Measurements from ENCODE around the gene KIAA0408.
A peak's percentile ranks its signal among the peaks of the same experiment; 100 is the strongest.
"Not testable (repeated sequence)": the region's sequence is repeated elsewhere in the genome, so short reads cannot be mapped to it uniquely, and the experiment has no call there.

Gene KIAA0408

DNA sequence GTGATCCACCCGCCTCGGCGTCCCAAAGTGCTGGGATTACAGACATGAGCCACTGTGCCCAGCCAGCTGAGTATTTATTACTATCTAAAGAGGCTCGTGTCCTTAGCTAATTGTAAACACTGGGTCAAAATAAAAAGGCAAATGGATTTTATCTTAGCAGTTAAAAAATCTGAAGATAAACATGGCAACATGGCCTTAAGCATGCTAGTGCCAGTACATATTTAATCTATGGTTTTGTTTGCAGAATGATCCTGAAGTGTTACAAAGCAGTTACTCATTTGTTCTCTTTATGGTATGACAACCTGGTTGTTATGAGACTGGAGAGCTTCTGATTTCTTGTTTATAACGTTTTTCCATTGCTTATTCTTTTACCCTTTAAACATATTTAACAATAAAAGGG, 3.9 kb upstream of the KIAA0408 start:
- no peak for DNase-seq (ENCODE audit: low spot score)

DNA sequence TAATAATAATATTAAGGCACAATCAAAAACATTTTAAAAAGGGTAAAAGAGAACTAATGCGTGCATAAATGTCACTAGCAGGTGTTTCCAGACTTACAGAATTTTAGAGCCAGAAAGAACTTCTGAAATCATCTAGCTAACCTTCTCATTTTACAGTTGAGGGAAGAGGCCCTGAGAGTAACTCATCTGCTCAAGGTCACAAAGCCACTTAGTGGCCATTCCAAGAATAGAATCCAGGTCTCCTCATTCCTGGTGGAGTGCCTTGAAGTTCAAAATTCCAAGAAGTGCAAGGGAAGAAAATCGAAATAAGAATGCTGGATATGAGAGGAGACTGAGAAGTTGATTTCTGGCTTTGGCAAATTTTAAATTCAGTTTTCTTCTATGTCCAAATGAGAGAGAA, 3.2 kb upstream of the KIAA0408 start:
- no peak for DNase-seq (ENCODE audit: low spot score)

GRCh38 chr6:127460465-127460864, 1.3 kb upstream of the KIAA0408 start:
- DNase-seq (ENCODE audit: low spot score), result no peak

DNA sequence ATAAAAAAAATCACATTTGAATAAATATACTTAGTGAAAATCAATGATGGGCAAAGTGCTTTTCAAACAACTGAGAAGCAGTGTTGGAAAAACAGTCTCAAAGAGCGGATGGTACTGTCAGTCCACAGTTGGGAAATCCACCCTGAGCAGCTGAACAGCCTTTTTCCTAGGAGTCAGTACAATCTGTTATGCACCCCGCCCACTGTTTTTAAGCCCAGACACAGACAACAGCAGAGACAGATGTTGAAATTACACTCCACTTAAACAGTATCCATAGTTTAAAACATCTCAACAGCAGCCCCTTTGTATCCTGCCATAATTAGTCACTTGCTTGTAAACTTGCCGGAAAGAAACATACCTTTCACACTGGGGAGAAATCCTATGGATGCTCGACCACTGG, 372 bp downstream of the KIAA0408 start:
- no peak for DNase-seq (ENCODE audit: low spot score)

GRCh38 chr6:127458222-127458621, 967 bp downstream of the KIAA0408 start:
- DNase-seq (ENCODE audit: low spot score), result no peak

DNA sequence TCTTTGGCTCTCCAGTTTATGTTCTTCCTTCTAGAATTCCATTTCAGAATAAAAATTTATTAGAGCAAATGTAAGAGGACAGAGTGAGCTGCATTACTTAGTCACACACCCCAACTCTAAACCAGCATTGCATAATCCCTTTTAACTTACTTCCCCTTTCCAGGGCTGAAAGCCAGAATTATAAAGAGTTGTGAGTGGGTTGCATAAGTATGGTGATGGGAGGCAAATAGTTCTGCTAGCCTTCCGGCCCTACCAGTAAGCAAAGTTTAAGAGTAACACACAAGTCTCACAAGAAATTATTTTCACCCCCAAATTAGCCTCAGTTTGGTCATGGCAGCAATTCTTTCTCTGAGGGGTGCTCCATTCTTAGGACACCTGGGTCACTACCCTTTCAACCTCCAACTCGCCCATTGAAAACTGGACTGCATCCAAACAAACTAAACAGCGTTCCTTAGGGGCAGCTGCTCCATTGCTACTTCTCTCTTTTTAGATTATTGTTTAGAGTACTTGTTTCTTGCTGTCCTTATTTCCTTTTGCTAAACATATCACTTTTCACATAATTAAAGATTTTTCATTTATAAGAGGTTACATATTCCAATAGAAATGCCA, 1.6 kb downstream of the KIAA0408 start:
- DNase-seq (ENCODE audit: low spot score), result no peak

- DNase-seq (ENCODE audit: low spot score), result no peak
These were observed 2.7 kb downstream of the KIAA0408 start for GRCh38 chr6:127456465-127456864.

DNA sequence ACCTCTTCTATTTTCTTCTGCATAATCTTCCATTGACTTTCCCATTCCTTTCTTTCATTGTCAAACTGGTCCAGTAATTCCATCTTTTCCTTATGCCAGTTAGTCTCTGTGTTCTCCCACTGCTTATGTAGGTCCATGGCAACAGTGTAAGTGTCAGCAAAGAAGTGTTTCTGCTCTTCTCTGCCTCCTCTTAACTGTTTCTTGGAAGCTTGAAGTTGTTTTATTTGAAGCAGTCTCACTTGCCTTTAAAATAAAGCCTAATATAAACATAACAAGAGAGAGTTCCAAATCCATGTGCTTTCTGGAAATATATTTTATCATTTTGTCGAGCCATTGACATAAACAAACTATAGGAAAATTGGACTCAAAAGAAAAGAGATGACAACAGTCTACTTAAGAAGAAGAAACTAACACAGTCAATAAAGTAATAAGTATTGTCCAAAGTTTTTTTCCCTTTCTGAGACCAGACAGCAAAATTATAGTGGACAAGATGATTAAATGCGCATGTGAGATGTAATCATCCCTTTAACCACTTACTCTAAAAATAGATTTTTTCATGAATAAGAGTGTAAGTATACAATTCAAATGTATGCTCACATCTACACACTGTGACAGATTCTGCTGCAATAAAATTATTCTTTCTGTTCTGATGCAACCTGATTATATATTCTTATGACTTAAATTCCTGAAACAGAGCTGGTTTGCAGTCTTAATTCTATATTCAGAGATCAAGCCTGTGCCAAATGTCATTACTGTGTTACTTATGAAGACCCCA, 5.2 kb downstream of the KIAA0408 start:
- no peak for DNase-seq (ENCODE audit: low spot score)

DNA sequence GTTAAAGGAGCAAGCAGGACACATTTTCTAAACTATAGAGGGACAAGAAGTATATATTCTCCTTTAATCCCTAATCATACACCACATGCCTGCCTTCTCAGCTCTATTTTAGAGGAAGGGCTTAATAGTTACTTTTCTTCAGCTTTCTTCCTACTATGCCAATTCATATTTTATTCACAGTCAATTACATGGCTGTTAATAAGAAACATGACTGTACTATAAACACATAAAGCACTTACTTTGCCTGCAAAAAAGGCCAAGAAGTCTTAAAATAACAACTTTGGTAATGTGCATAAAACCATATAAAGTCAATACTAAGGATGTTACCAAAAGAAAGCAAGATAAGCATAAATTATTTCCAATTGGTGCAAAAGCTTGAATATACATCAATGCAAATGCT, 6.4 kb downstream of the KIAA0408 start:
- no peak for DNase-seq (ENCODE audit: low spot score)

DNA sequence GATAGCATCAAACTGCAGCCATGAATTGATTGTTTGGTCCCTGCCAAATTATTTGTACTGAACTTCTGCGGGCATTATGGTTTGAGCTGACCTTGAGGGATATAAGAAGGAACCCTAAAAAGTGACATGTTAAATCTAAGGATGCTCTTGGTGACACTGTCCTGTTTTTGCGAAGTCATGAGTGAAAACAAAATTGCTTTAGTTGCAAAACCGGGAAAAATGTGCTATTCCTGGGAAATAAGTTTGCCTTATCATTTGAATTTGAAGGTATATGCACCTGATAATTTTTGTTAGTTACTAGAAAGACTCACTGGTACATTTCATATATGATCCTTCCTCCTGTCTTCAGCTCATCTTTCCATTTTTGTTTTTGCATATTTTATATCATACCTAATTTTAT, 7.8 kb downstream of the KIAA0408 start:
- DNase-seq (ENCODE audit: low spot score), result no peak

- no peak for DNase-seq (ENCODE audit: low spot score)
These were observed 11.4 kb downstream of the KIAA0408 start for GRCh38 chr6:127447780-127448179.

- no peak for DNase-seq (ENCODE audit: low spot score)
These were observed 12.8 kb downstream of the KIAA0408 start for GRCh38 chr6:127446356-127446755.

DNA sequence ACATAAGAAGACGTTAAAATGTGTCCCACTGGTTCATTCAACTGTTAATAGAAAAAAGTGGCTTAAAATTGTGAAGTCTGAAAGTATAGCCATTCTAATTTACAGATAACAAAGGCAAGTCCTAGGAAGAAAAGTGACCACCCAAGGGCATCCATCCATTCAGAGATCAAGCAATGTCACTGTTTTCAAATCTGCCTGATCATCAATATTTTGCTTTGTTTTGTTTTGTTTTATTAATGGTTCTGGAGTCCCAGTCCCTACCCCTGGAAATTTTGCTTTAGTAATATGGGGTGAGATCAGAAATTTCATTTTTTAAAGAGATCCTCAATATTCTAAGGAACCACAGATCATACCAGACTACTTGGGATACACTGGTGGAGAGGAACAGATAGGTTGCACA, 17.3 kb downstream of the KIAA0408 start:
- no peak for DNase-seq (ENCODE audit: low spot score)

GRCh38 chr6:127439718-127440117, 19.5 kb downstream of the KIAA0408 start:
- DNase-seq (ENCODE audit: low spot score), result no peak

GRCh38 chr6:127436578-127437110, 22.5 kb downstream of the KIAA0408 start:
- no peak for DNase-seq (ENCODE audit: low spot score)

DNA sequence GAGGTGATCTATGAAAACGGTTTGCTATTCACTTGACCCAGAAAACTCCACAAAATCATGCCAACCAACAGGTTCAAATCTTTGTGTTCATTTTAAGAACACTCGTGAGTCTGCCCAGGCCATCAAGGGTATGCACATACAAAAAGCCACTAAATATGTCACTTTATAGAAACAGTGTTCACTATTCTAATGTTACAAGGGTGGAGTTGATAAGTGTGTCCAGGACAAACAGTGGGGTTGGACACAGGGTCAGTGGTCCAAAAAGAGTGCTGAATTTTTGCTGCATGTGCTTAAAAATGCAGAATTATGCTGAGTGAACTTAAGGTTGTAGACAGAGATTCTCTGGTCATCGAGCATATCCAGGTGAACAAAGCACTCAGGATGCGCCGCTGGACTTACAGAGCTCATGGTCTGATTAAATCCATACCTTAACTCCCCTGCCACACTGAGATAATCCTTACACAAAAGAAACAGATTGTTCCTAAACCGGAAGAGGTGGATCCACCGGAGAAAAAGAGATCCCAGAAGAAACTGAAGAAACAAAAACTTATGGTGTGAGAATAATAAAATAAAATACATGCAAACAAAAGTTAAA, 23.5 kb downstream of the KIAA0408 start:
- no peak for DNase-seq (ENCODE audit: low spot score)

DNA sequence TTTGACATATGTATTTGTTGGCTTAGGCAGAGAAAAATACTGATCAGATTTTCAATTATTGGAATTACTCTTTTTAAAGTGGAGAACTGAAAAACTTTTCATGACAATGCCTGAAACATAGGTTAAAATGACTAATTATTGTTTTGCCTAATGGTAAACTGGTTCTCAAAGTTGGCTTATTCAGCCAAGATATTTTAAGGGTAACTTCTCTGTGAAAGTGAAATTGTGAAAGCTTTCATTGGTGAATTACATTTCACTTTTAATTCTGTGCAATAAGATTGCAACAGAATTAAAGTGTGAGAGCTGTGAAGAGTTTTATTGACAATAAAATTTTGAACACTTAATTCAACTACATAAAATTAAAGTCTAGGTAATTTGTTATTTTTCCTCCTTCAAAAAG, 24.5 kb downstream of the KIAA0408 start:
- DNase-seq (ENCODE audit: low spot score), result no peak

- not testable (repeated sequence) for DNase-seq (ENCODE audit: low spot score)
These were observed 30.6 kb downstream of the KIAA0408 start for GRCh38 chr6:127428562-127428961.

GRCh38 chr6:127423921-127424320, 35.3 kb downstream of the KIAA0408 start:
- no peak for DNase-seq (ENCODE audit: low spot score)

GRCh38 chr6:127421164-127421563, 38.0 kb downstream of the KIAA0408 start:
- not testable (repeated sequence) for DNase-seq (ENCODE audit: low spot score)

- peak; percentile 72 for DNase-seq (ENCODE audit: low spot score)
These were observed 38.6 kb downstream of the KIAA0408 start for GRCh38 chr6:127420556-127420955.

DNA sequence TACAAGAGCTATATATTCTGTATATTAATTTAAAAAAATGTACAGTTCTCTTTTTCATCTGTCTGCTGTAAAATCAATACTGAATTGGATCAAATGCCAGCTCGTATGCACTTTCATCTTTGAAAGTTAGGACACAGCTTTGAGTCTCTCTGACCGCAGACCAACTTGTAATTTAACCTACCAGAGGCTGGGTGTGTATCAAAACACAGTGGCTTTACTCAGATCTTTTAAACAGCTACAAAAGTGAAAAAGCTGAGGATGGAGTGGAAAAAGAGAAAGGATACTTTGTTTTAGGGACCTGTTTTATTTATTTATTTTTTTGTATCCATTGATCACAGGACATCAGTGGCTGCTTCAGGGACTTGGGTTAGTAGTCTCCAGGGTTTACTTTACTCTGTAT, 44.1 kb downstream of the KIAA0408 start:
- DNase-seq (ENCODE audit: low spot score), result no peak

DNA sequence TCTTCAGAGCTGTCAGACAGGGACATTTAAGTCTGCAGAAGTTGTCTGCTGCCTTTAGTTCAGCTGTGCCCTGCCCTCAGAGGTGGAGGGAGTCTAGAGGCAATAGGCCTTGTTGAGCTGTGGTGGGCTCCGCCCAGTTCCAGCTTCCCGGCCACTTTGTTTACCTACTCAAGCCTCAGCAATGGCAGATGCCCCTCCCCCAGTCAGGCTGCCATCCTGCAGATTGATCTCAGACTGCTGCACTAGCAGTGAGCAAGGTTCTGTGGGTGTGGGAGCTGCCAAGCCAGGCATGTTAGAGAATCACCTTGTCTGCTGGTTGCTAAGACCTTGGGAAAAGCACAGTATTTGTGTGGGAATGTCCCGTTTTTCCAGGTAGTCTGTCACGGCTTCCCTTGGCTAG, 46.1 kb downstream of the KIAA0408 start:
- not testable (repeated sequence) for DNase-seq (ENCODE audit: low spot score)
